GM10266 (cell line): ENCODE results near the gene SLC16A12.
A peak's percentile ranks its signal among the peaks of the same experiment; 100 is the strongest.

Source experiments
- DNase-seq: peaks from one replicate; pipeline ENCODE4 v3.0.0; 2012; ENCODE audit errors: extremely low spot score
- TF ChIP-seq, protein P1 (sequence below): IDR thresholded peaks from 2 replicates; pipeline ENCODE4 v1.5.1; 2012; ENCODE audit warnings: mild to moderate bottlenecking, low read depth; ENCODE audit not compliant: control insufficient read depth, insufficient read depth; ENCODE audit errors: missing control alignments

The SLC16A12 gene, protein sequence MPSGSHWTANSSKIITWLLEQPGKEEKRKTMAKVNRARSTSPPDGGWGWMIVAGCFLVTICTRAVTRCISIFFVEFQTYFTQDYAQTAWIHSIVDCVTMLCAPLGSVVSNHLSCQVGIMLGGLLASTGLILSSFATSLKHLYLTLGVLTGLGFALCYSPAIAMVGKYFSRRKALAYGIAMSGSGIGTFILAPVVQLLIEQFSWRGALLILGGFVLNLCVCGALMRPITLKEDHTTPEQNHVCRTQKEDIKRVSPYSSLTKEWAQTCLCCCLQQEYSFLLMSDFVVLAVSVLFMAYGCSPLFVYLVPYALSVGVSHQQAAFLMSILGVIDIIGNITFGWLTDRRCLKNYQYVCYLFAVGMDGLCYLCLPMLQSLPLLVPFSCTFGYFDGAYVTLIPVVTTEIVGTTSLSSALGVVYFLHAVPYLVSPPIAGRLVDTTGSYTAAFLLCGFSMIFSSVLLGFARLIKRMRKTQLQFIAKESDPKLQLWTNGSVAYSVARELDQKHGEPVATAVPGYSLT

DNA sequence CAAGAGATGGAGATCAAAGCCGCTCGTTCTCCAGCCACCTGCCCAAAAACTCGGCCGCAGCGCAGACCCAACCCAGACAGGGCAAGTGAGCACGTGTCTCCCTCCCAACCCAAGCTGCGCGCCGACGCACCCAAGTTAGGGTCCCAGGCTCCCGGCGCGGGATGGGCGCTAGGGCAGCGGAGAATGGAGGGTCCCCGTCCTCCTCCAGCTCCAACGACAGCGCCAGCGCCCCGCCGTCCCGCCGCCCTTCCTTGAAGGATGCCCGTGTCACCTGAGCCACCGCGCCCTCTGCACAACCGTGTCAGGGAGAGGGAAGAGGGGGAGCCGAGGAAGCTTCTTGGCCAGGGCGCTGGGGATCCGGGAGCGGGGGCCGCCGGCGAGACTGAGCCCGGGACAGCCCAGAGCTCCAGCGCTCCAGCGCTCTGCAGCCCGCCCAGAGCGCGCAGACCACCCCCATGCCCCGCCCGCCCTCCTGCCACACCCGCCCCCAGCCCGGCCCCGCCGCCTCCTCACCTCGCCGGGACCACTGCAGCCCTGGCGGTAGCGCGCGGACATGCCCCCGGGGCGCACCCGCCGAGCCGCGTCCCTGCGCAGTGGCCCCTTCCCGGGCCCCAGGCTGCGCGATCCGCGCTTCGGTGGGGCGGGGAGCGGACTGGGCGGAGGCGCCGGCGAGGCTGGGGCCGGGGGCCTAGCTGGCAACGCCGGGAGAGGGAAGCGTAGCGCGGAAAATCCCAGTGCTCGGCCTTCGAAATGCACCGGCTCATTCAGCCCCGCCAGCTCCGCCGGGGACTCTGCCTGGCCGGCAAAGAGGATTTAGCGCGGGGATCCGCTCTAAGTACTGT is at the start of gene SLC16A12:
TSS of gene SLC16A12 (minus strand) at position 424 of the 842 bp plus-strand sequence. CDS start 73,016 bp downstream, outside the sequence.
- TF ChIP-seq, protein P1, sequence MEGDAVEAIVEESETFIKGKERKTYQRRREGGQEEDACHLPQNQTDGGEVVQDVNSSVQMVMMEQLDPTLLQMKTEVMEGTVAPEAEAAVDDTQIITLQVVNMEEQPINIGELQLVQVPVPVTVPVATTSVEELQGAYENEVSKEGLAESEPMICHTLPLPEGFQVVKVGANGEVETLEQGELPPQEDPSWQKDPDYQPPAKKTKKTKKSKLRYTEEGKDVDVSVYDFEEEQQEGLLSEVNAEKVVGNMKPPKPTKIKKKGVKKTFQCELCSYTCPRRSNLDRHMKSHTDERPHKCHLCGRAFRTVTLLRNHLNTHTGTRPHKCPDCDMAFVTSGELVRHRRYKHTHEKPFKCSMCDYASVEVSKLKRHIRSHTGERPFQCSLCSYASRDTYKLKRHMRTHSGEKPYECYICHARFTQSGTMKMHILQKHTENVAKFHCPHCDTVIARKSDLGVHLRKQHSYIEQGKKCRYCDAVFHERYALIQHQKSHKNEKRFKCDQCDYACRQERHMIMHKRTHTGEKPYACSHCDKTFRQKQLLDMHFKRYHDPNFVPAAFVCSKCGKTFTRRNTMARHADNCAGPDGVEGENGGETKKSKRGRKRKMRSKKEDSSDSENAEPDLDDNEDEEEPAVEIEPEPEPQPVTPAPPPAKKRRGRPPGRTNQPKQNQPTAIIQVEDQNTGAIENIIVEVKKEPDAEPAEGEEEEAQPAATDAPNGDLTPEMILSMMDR: no peak

GRCh38 chr10:89582022-89582421 is 46.6 kb upstream of the SLC16A12 start:
- no peak for DNase-seq
- TF ChIP-seq, protein P1: no peak

More for the DNA sequence above, at the start of gene SLC16A12:
- peak; percentile 30 for DNase-seq

DNA sequence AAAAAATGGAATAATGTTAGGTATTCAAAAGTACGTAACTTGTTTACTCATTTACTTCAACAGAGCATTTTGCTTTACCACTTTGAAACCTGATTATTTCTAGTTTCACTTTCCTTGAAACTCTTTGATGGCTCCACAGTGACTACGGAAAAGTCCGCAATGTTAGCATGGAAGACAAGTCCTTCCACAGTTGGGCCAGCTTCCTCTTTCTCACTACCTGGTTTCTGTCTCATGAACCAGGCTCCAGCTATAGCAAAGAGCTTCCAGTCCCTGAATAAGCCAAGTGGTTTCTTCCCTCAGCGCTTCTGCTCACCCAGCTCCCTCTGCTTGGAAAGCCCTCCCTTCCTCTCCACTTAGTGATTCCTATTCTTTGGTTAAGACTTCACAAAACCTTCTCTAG is 44.8 kb upstream of the SLC16A12 start:
- DNase-seq: no peak
- TF ChIP-seq, protein P1: no peak

DNA sequence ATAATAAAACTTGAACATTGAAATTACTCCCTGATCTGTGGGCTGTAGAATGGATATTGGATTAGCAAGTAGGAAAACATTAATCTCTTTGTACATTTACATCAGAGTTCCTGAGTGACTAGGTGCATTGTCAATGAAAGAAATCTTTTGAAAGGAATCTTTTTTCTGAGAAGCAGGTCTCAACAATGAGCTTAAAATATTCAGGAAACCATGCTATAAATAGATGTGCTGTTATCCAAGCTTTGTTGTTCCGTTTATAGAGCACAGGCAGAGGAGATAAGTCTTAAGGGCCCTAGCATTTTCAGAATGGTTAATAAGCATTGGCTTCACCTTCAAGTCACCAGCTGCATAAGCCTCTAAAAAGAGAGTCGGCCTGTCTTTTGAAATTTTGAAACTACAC is 41.3 kb upstream of the SLC16A12 start:
- no peak for DNase-seq
- TF ChIP-seq, protein P1: no peak

- TF ChIP-seq, protein P1: no peak
- no peak for DNase-seq
Measured at GRCh38 chr10:89576022-89576421, 40.6 kb upstream of the SLC16A12 start.

- no peak for DNase-seq
- TF ChIP-seq, protein P1: no peak
Measured at GRCh38 chr10:89575031-89575430, 39.6 kb upstream of the SLC16A12 start.
